Measurements from ENCODE around the gene DOCK1.

DOCK1 gene

GRCh38 chr10:126955396-126955795 is 50.2 kb downstream of the DOCK1 start:
- DNase-seq (ENCODE audit: low spot score), result no peak

- no peak for DNase-seq (ENCODE audit: low spot score)
These were observed 50.9 kb downstream of the DOCK1 start for GRCh38 chr10:126955934-126956711.

GRCh38 chr10:126956712-126957108 is 51.5 kb downstream of the DOCK1 start:
- no peak for DNase-seq (ENCODE audit: low spot score)

GRCh38 chr10:126957111-126957510 is 51.9 kb downstream of the DOCK1 start:
- DNase-seq (ENCODE audit: low spot score), result no peak

- no peak for DNase-seq (ENCODE audit: low spot score)
These were observed 54.2 kb downstream of the DOCK1 start for GRCh38 chr10:126959431-126959830.

- DNase-seq (ENCODE audit: low spot score), result no peak
These were observed 54.9 kb downstream of the DOCK1 start for GRCh38 chr10:126959906-126960685.

GRCh38 chr10:126963354-126963753 is 58.1 kb downstream of the DOCK1 start:
- DNase-seq (ENCODE audit: low spot score), result no peak

- DNase-seq (ENCODE audit: low spot score), result no peak
These were observed 59.0 kb downstream of the DOCK1 start for GRCh38 chr10:126964190-126964589.

- no peak for DNase-seq (ENCODE audit: low spot score)
These were observed 61.7 kb downstream of the DOCK1 start for GRCh38 chr10:126966938-126967337.

GRCh38 chr10:126969310-126969709 is 64.1 kb downstream of the DOCK1 start:
- DNase-seq (ENCODE audit: low spot score), result no peak

- DNase-seq (ENCODE audit: low spot score), result no peak
These were observed 67.6 kb downstream of the DOCK1 start for GRCh38 chr10:126972635-126973414.

GRCh38 chr10:126975221-126975620 is 70.0 kb downstream of the DOCK1 start:
- no peak for DNase-seq (ENCODE audit: low spot score)

- no peak for DNase-seq (ENCODE audit: low spot score)
These were observed 72.0 kb downstream of the DOCK1 start for GRCh38 chr10:126977216-126977615.

- no peak for DNase-seq (ENCODE audit: low spot score)
These were observed 74.1 kb downstream of the DOCK1 start for GRCh38 chr10:126979311-126979710.

- no peak for DNase-seq (ENCODE audit: low spot score)
These were observed 88.0 kb downstream of the DOCK1 start for GRCh38 chr10:126993208-126993607.

GRCh38 chr10:126997801-126998590 is 92.8 kb downstream of the DOCK1 start:
- DNase-seq (ENCODE audit: low spot score), result no peak

- DNase-seq (ENCODE audit: low spot score), result no peak
These were observed 95.4 kb downstream of the DOCK1 start for GRCh38 chr10:127000598-127000997.

- no peak for DNase-seq (ENCODE audit: low spot score)
These were observed 97.9 kb downstream of the DOCK1 start for GRCh38 chr10:127003032-127003685.

- no peak for DNase-seq (ENCODE audit: low spot score)
These were observed 101.2 kb downstream of the DOCK1 start for GRCh38 chr10:127006453-127006852.

- DNase-seq (ENCODE audit: low spot score), result no peak
These were observed 104.1 kb downstream of the DOCK1 start for GRCh38 chr10:127009366-127009765.

- no peak for DNase-seq (ENCODE audit: low spot score)
These were observed 105.9 kb downstream of the DOCK1 start for GRCh38 chr10:127011174-127011573.
